Measurements from ENCODE around the gene MKNK1.

The MKNK1 gene

GRCh38 chr1:46618754-46619415, 14.8 kb upstream of the MKNK1 start:
- DNase-seq = no peak

GRCh38 chr1:46617833-46618232, 13.8 kb upstream of the MKNK1 start:
- no peak for DNase-seq

GRCh38 chr1:46617108-46617800, 13.2 kb upstream of the MKNK1 start:
- DNase-seq = no peak

- peak; percentile 16 to 46 (median 34) for DNase-seq
These were observed 12.4 kb upstream of the MKNK1 start, which contains the start of gene MOB3C for GRCh38 chr1:46616277-46617107. TSS of gene MOB3C (minus strand) at chr1:46616811. CDS start at chr1:46613321, 3,490 bp downstream.

GRCh38 chr1:46615735-46616134, 11.7 kb upstream of the MKNK1 start:
- no peak for DNase-seq

- DNase-seq = no peak
These were observed 11.0 kb upstream of the MKNK1 start for GRCh38 chr1:46615088-46615487.

- no peak for DNase-seq
These were observed 10.5 kb upstream of the MKNK1 start for GRCh38 chr1:46614604-46614984.

- no peak for DNase-seq
These were observed 9.9 kb upstream of the MKNK1 start for GRCh38 chr1:46613661-46614603.

- no peak for DNase-seq
These were observed 9.0 kb upstream of the MKNK1 start for GRCh38 chr1:46612937-46613660.

- no peak for DNase-seq
These were observed 7.7 kb upstream of the MKNK1 start for GRCh38 chr1:46611691-46612221.

- DNase-seq = no peak
These were observed 3.5 kb upstream of the MKNK1 start for GRCh38 chr1:46607345-46608130.

GRCh38 chr1:46606255-46606965, 2.3 kb upstream of the MKNK1 start:
- DNase-seq = no peak

GRCh38 chr1:46605232-46605631, 1.2 kb upstream of the MKNK1 start:
- no peak for DNase-seq

- DNase-seq = no peak
These were observed 599 bp downstream of the MKNK1 start for GRCh38 chr1:46603481-46603857.

GRCh38 chr1:46601257-46602007, 2.6 kb downstream of the MKNK1 start:
- no peak for DNase-seq

GRCh38 chr1:46599059-46599970, 4.8 kb downstream of the MKNK1 start:
- DNase-seq = no peak

GRCh38 chr1:46596846-46597245, 7.2 kb downstream of the MKNK1 start:
- no peak for DNase-seq

- DNase-seq = no peak
These were observed 8.0 kb downstream of the MKNK1 start for GRCh38 chr1:46596036-46596435.

Measured in activated CD4-positive, CD25-positive, alpha-beta regulatory T cell (primary cell).